Central memory CD8-positive, alpha-beta T cell (primary cell): ENCODE results near the gene GPX2.

Experiments used
- ATAC-seq: fragments of 150-1000 bp; cut with Tn5 transposase; replicated peaks from 2 replicates; pipeline ENCODE4 v1.10.0; 2022; ENCODE audit warnings: mild to moderate bottlenecking, moderate FRiP score, moderate number of reproducible peaks; ENCODE audit not compliant: poor library complexity, severe bottlenecking; ENCODE audit errors: extremely low read depth
- DNase-seq, 2 donors: peaks; one replicate each; pipeline ENCODE4 v3.0.0; 2021; ENCODE audit warnings: low spot score in 2 of 2
- H3K27ac Mint-ChIP-seq: one replicate; pipeline ENCODE4 v1.8.0; 2022; ENCODE audit warnings: low read depth, mild to moderate bottlenecking, moderate library complexity, mixed read lengths
- H3K27me3 Mint-ChIP-seq: one replicate; pipeline ENCODE4 v1.8.0; 2022; ENCODE audit warnings: mixed read lengths
- H3K36me3 Mint-ChIP-seq: one replicate; pipeline ENCODE4 v1.8.0; 2022; ENCODE audit warnings: mild to moderate bottlenecking, moderate library complexity, mixed read lengths; ENCODE audit not compliant: insufficient read depth
- H3K4me1 Mint-ChIP-seq: one replicate; pipeline ENCODE4 v1.8.0; 2022; ENCODE audit warnings: mixed read lengths
- H3K4me3 Mint-ChIP-seq: one replicate; pipeline ENCODE4 v1.8.0; 2022; ENCODE audit warnings: mild to moderate bottlenecking, moderate library complexity, mixed read lengths
- H3K9me3 Mint-ChIP-seq: one replicate; pipeline ENCODE4 v1.8.0; 2022; ENCODE audit warnings: mixed read lengths

Gene GPX2

GRCh38 chr14:64954491-64955240, 12.1 kb upstream of the GPX2 start:
- Mint-ChIP-seq H3K27me3 (no peaks in the 10 kb centered on the region), H3K9me3 (no peaks in the 10 kb centered on the region), H3K4me1 (peaks cover 11% of the 10 kb centered on the region), H3K4me3 (no peak overlapping the region), H3K36me3 (peaks cover 7% of the 10 kb centered on the region), H3K27ac (no peak overlapping the region)
- DNase-seq (no peak), ATAC-seq (no peak)

GRCh38 chr14:64953661-64954060, 11.1 kb upstream of the GPX2 start:
- H3K4me1 Mint-ChIP-seq = peaks cover 11% of the 10 kb centered on the region
- DNase-seq (no peak), ATAC-seq (no peak)
- no peaks in the 10 kb centered on the region for H3K9me3 Mint-ChIP-seq
- H3K36me3 Mint-ChIP-seq = peaks cover 7% of the 10 kb centered on the region
- H3K27me3 Mint-ChIP-seq = no peaks in the 10 kb centered on the region
- H3K4me3 Mint-ChIP-seq = no peak overlapping the region
- H3K27ac Mint-ChIP-seq = no peak overlapping the region

- ATAC-seq (no peak), DNase-seq (no peak)
- H3K36me3 Mint-ChIP-seq = peaks cover 7% of the 10 kb centered on the region
- peaks cover 11% of the 10 kb centered on the region for H3K4me1 Mint-ChIP-seq
- no peaks in the 10 kb centered on the region for H3K27me3 Mint-ChIP-seq
- no peak overlapping the region for H3K27ac Mint-ChIP-seq
- no peaks in the 10 kb centered on the region for H3K9me3 Mint-ChIP-seq
- no peak overlapping the region for H3K4me3 Mint-ChIP-seq
These were observed 10.7 kb upstream of the GPX2 start for GRCh38 chr14:64953310-64953654.

DNA sequence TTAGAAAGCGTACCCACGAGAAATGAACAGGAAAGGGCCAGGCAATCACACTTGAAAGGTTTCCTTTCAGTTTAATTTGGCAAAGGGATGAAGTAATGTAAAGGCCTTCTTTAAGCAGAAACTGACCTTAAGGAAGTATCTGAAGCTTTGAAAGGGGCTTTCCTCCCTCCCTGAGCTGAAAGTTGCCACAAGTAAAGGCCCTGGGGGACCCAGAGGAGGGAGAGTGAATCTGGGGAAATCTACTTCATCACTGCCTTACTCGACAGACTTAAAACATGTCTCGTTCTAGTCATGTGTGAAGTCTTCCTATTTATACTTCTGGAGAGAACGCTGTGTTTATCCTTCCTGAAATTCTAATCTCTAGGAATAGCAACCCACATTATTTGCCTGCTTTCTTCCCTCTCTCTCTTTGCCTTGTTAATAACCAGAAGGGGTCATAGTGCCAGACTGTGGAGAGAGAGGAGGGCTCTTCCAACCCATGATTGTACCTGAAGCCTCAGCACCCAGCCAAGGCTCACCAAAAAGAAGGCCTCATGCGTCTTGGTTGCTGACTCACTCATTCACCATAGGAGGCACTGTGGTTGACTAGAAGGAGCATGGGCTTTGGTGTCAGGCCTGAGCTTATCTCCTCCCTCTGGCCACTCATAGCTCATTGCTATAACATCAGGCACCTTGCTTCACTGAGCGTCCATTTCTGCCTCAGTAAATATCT, 10.2 kb upstream of the GPX2 start:
- ATAC-seq = no peak
- peaks cover 5% of the 10 kb centered on the region for H3K36me3 Mint-ChIP-seq
- DNase-seq = no peak
- H3K4me1 Mint-ChIP-seq = peaks cover 14% of the 10 kb centered on the region
- H3K4me3 Mint-ChIP-seq = no peak overlapping the region
- no peaks in the 10 kb centered on the region for H3K9me3 Mint-ChIP-seq
- no peaks in the 10 kb centered on the region for H3K27me3 Mint-ChIP-seq
- H3K27ac Mint-ChIP-seq = no peak overlapping the region

DNA sequence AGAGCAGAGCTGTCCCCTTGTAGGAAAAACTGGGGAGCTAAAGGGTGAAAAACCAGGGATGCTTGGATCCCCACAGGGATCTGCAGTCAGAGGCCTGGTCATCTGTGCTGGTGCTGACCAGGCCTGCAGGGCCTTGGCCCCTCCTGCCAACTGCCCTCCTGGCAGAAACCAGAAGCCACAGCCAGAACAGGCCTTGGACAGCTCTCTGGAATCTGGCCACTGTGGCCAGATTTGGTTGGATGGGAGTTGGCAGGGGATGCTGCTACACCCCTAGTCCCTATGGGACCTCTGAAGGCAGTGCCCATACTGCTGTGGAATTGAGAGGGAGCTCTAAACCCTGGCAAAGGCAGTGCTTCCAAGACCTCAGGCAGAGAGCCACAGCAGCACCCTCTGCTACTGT, 9.2 kb upstream of the GPX2 start:
- DNase-seq (no peak), ATAC-seq (no peak)
- Mint-ChIP-seq H3K4me3 (no peak overlapping the region), H3K4me1 (peaks cover 25% of the 10 kb centered on the region), H3K27me3 (no peaks in the 10 kb centered on the region), H3K27ac (no peak overlapping the region), H3K9me3 (no peaks in the 10 kb centered on the region), H3K36me3 (peaks cover 5% of the 10 kb centered on the region)

DNA sequence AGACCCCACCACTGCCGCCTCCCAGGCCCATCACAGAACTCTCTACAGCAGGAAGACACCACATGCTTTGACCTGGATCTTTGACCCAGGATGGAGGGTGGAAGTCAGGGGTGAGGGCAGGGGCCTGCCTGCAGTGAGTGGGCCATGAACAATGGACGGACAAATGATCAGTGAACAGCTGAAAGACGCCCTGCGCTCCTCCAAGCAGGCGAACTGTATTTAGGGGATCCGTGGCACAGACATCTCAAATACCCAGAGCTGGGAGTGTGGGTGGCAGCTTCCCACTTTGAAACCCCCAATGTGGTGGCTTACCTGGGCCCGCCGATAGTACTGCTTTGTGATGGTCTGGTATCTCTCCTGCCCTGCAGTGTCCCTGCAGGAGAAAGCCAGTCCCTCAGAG, 8.7 kb upstream of the GPX2 start:
- ATAC-seq = no peak
- Mint-ChIP-seq H3K27me3 (no peaks in the 10 kb centered on the region), H3K4me3 (no peak overlapping the region), H3K4me1 (peaks cover 29% of the 10 kb centered on the region), H3K36me3 (peaks cover 5% of the 10 kb centered on the region), H3K9me3 (no peaks in the 10 kb centered on the region), H3K27ac (no peak overlapping the region)
- DNase-seq = no peak

DNA sequence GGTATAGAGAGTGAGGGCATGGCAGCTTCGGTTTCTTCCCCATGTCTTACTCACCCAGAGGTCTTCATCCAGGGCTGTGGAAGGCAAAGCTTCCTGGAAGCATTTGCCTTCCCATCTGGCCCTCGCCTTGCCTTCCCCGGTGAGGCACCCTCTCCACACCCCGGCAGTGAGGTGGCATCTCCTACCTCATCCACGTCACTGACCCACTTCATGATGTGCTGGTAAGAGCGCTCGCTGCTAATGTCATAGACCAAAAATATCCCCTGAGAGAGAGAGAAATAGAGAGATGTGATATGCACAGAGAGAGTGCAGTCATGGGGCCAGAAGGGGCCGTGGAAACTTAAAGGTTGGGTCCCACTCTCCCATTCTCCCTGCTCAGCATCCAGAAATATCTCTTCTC, 8.3 kb upstream of the GPX2 start:
- no peak for ATAC-seq
- Mint-ChIP-seq H3K27ac (no peak overlapping the region), H3K9me3 (no peaks in the 10 kb centered on the region), H3K4me1 (peaks cover 29% of the 10 kb centered on the region), H3K36me3 (peaks cover 5% of the 10 kb centered on the region), H3K27me3 (no peaks in the 10 kb centered on the region), H3K4me3 (no peak overlapping the region)
- no peak for DNase-seq

DNA sequence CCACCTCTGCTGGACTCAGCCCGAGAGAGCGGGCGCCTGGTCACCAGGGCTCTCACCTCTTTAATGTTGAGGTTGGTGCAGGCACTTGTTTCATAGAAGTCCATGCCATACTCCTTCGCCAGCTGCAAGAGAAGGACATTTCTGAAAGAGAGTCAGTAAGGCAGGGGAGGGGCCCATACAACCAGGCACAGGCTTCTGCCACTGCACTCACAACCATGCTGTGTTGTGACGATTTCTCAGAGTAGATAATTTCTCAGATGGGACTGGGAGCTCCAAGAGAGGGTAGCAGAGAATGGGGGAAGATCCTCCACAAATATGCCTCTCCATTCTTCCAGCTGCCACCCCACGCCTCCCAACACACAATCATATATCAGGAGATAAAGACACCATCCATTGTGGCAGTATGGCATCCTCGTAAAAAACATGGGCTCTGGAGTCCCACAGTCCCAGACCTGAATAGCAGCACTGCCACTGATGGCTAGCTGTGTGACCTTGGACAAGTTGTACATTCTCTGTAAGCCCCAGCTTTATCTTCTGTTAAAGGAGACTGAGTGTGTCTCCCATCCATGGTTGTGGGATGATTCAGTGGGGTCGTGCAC, 6.2 kb upstream of the GPX2 start:
- H3K27ac Mint-ChIP-seq = no peak overlapping the region
- H3K4me3 Mint-ChIP-seq = no peak overlapping the region
- ATAC-seq = no peak
- no peaks in the 10 kb centered on the region for H3K9me3 Mint-ChIP-seq
- peaks cover 6% of the 10 kb centered on the region for H3K36me3 Mint-ChIP-seq
- H3K4me1 Mint-ChIP-seq = peaks cover 33% of the 10 kb centered on the region
- no peak for DNase-seq
- H3K27me3 Mint-ChIP-seq = no peaks in the 10 kb centered on the region

- ATAC-seq = no peak
- H3K36me3 Mint-ChIP-seq = peaks cover 6% of the 10 kb centered on the region
- peaks cover 36% of the 10 kb centered on the region for H3K4me1 Mint-ChIP-seq
- no peaks in the 10 kb centered on the region for H3K9me3 Mint-ChIP-seq
- DNase-seq = no peak
- H3K27me3 Mint-ChIP-seq = no peaks in the 10 kb centered on the region
- H3K27ac Mint-ChIP-seq = no peak overlapping the region
- no peak overlapping the region for H3K4me3 Mint-ChIP-seq
These were observed 5.4 kb upstream of the GPX2 start for GRCh38 chr14:64947710-64948611.

DNA sequence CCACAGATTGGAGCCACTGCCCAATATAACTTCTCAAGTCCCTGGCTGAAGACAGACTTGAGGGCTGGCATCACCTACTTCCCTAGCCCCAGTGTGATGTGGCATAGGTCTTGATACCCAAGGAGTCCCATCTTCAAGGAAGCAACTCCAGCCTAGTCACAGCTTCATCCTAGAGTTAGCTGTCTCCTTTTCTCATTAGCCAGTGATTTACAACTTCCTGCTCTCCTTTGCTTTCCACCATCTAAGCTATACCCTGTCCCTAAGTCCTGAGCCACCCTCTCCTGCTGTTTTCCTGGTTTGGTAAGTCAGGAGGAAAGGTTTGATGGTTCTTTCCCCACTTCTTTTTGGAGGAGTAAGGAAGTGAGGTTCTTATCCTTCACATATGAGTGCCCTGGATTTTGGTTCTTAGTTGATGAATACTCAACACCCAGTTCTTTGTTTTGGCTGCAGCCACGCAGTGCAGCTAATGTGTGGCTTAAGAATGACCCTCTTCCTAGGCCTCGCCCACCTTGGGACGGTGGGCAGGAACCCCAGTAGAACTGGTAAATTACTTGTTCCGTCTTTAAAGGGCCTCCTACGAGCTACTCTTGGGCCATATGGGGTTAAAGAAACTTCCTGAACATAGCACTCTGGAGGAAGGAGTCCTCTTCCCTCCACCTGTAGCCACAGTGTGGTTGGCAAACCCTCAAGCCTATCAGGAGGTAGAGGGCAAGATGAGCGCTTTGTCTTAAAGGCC, 3.9 kb upstream of the GPX2 start:
- H3K27ac Mint-ChIP-seq = no peak overlapping the region
- no peak for DNase-seq
- H3K27me3 Mint-ChIP-seq = no peaks in the 10 kb centered on the region
- H3K4me3 Mint-ChIP-seq = no peak overlapping the region
- no peak for ATAC-seq
- H3K9me3 Mint-ChIP-seq = no peaks in the 10 kb centered on the region
- peaks cover 40% of the 10 kb centered on the region for H3K4me1 Mint-ChIP-seq
- H3K36me3 Mint-ChIP-seq = peaks cover 4% of the 10 kb centered on the region

- DNase-seq = no peak
- H3K27ac Mint-ChIP-seq = no peak overlapping the region
- peaks cover 4% of the 10 kb centered on the region for H3K36me3 Mint-ChIP-seq
- H3K9me3 Mint-ChIP-seq = no peaks in the 10 kb centered on the region
- H3K4me3 Mint-ChIP-seq = no peak overlapping the region
- ATAC-seq = no peak
- peaks cover 40% of the 10 kb centered on the region for H3K4me1 Mint-ChIP-seq
- no peaks in the 10 kb centered on the region for H3K27me3 Mint-ChIP-seq
These were observed 3.1 kb upstream of the GPX2 start for GRCh38 chr14:64945431-64946178.
